HCT116 (cell line): ENCODE results near the gene PHKB. TPM values are rescaled to one million over a fixed set of nuclear protein-coding genes. Genes with fewer than 3 reads are reported as not detected.

Experiments
- ATAC-seq: fragments of 200-7000 bp; cut with Tn5 transposase; 2 replicates; pipeline ENCODE4 v1.9.1; 2020; ENCODE audit warnings: mild to moderate bottlenecking, moderate library complexity
- BruUV-seq: library from RNA; stranded (reverse); fragments of 400-500 nt; replicated peaks from 2 replicates; lab custom pipeline; 2021; lab: Mats Ljungman, UMichigan
- CTCF ChIA-PET: fragments of 300-600 bp; sonication (Branson Sonifier 250); formaldehyde crosslinking; loops from one replicate; lab custom pipeline; 2021; ENCODE audit warnings: antibody characterized with exemption; lab: Charles Lee
- POLR2A ChIA-PET: fragments of 300-600, 350-600 bp; sonication (Branson Sonifier 250); formaldehyde crosslinking; loops from one replicate; lab custom pipeline; 2021; ENCODE audit warnings: antibody characterized with exemption; lab: Charles Lee
- RAD21 ChIA-PET, 2 experiments: fragments of 300-600 bp; sonication (Branson Sonifier 250); formaldehyde crosslinking; loops; one replicate each; lab custom pipeline; 2023; ENCODE audit warnings: low total read pairs in 2 of 2; ENCODE audit not compliant: uncharacterized antibody in 2 of 2, unreplicated experiment in 2 of 2, low non-redundant PET in 1 of 2; lab: Charles Lee
- DNase-seq: peaks from one replicate; pipeline ENCODE4 v3.0.0-alpha.2; 2010; ENCODE audit warnings: low read depth, low spot score
- H2AFZ ChIP-seq: fragments of 200-600 bp; shearing (Covaris generic), sonication (generic); 2 replicates; pipeline ENCODE4 v1.6.1; 2017; ENCODE audit warnings: low read depth, mixed run types, mixed read lengths, antibody characterized with exemption, low read length; ENCODE audit not compliant: poor library complexity, severe bottlenecking
- H3K27ac ChIP-seq: 2 replicates; pipeline ENCODE4 v1.5.1; 2012; ENCODE audit warnings: low read depth, low read length
- H3K27me3 ChIP-seq: fragments of 200-600 bp; sonication (generic); 2 replicates; pipeline ENCODE4 v1.6.1; 2016; ENCODE audit warnings: mixed run types, low read length, mixed read lengths; ENCODE audit not compliant: insufficient read depth
- H3K36me3 ChIP-seq, 2 experiments: fragments of 200-500 bp in 1 of 2; fragments of 200-600 bp in 1 of 2; sonication (Bioruptor generic) in 1 of 2; sonication (generic) in 1 of 2; 2 replicates each; pipeline versions ENCODE4 v1.5.1 to v1.6.1; 2014 to 2016; ENCODE audit warnings: low read length in 2 of 2, inconsistent platforms in 1 of 2, mixed read lengths in 1 of 2, mixed run types in 1 of 2; ENCODE audit not compliant: insufficient read depth in 2 of 2, control insufficient read depth in 1 of 2
- H3K4me1 ChIP-seq, 2 experiments: fragments of 200-600 bp in 1 of 2; sonication (generic) in 1 of 2; 2 replicates each; pipeline versions ENCODE4 v1.5.1 to v1.6.1; 2012 to 2017; ENCODE audit warnings: low read length in 2 of 2, inconsistent platforms in 1 of 2, mild to moderate bottlenecking in 1 of 2, mixed read lengths in 1 of 2, mixed run types in 1 of 2, moderate library complexity in 1 of 2; ENCODE audit not compliant: insufficient read depth in 2 of 2, control insufficient read depth in 1 of 2
- H3K4me2 ChIP-seq: fragments of 200-600 bp; sonication (generic); 2 replicates; pipeline ENCODE4 v1.6.1; 2017; ENCODE audit warnings: mixed run types, low read length, mixed read lengths
- H3K4me3 ChIP-seq, 2 experiments: fragments of 200-600 bp in 1 of 2; sonication (generic) in 1 of 2; replicated peaks in 1 of 2; 2 replicates each; pipeline ENCODE4 v1.5.1; 2011 to 2016; ENCODE audit warnings: low read length in 2 of 2, control low read depth in 1 of 2, low read depth in 1 of 2, mild to moderate bottlenecking in 1 of 2, mixed read lengths in 1 of 2, mixed run types in 1 of 2
- H3K79me2 ChIP-seq: fragments of 200-600 bp; sonication (generic); 2 replicates; pipeline ENCODE4 v1.6.1; 2017; ENCODE audit warnings: mild to moderate bottlenecking, mixed run types, low read length, moderate library complexity, mixed read lengths; ENCODE audit not compliant: insufficient read depth
- H3K9ac ChIP-seq: fragments of 200-600 bp; sonication (generic); 2 replicates; pipeline ENCODE4 v1.6.1; 2016; ENCODE audit warnings: low read length, mixed read lengths
- H3K9me2 ChIP-seq: fragments of 200-600 bp; sonication (generic), shearing (Covaris generic); 2 replicates; pipeline ENCODE4 v1.6.1; 2017; ENCODE audit warnings: mixed run types, mild to moderate bottlenecking, moderate library complexity; ENCODE audit not compliant: insufficient read depth
- H3K9me3 ChIP-seq, 2 experiments: fragments of 200-500 bp in 1 of 2; fragments of 200-600 bp in 1 of 2; sonication (Bioruptor generic) in 1 of 2; sonication (generic) in 1 of 2; 2 replicates each; pipeline ENCODE4 v1.6.1; 2014 to 2017; ENCODE audit warnings: low read length in 2 of 2, mixed read lengths in 2 of 2, inconsistent platforms in 1 of 2, low read depth in 1 of 2, mild to moderate bottlenecking in 1 of 2, mixed run types in 1 of 2, moderate library complexity in 1 of 2; ENCODE audit not compliant: control insufficient read depth in 1 of 2, insufficient read depth in 1 of 2
- H4K20me1 ChIP-seq: fragments of 200-600 bp; sonication (generic), shearing (Covaris generic); 2 replicates; pipeline ENCODE4 v1.6.1; 2017; ENCODE audit warnings: mixed run types, mild to moderate bottlenecking, moderate library complexity; ENCODE audit not compliant: insufficient read depth
- ATF3 ChIP-seq: IDR thresholded peaks from 2 replicates; pipeline ENCODE4 v1.6.1; 2012
- CBX3 ChIP-seq: IDR thresholded peaks from 2 replicates; pipeline ENCODE4 v1.6.1; 2012; ENCODE audit warnings: low read depth
- CEBPB ChIP-seq: IDR thresholded peaks from 2 replicates; pipeline ENCODE4 v1.6.1; 2012; ENCODE audit warnings: low read depth
- EGR1 ChIP-seq: IDR thresholded peaks from 2 replicates; pipeline ENCODE4 v1.6.1; 2012; ENCODE audit warnings: low read depth
- ELF1 ChIP-seq: IDR thresholded peaks from 2 replicates; pipeline ENCODE4 v1.6.1; 2012; ENCODE audit warnings: low read depth, borderline replicate concordance
- EZH2 ChIP-seq: fragments of 200-600 bp; sonication (generic); IDR thresholded peaks from 2 replicates; pipeline ENCODE4 v1.6.1; 2017; ENCODE audit warnings: antibody characterized with exemption, mixed run types
- EZH2phosphoT487 ChIP-seq: fragments of 200-600 bp; IDR thresholded peaks from 2 replicates; pipeline ENCODE4 v1.6.1; 2018; ENCODE audit warnings: antibody characterized with exemption, borderline replicate concordance
- FOSL1 ChIP-seq: IDR thresholded peaks from 2 replicates; pipeline ENCODE4 v1.6.1; 2012; ENCODE audit warnings: low read depth
- JUND ChIP-seq: IDR thresholded peaks from 2 replicates; pipeline ENCODE4 v1.6.1; 2012
- POLR2A ChIP-seq: IDR thresholded peaks from 2 replicates; pipeline ENCODE4 v1.7.0; 2011; ENCODE audit warnings: borderline replicate concordance; ENCODE audit not compliant: insufficient read depth, insufficient read length; ENCODE audit errors: extremely low read depth
- POLR2AphosphoS5 ChIP-seq: IDR thresholded peaks from 2 replicates; pipeline ENCODE4 v1.6.1; 2011; ENCODE audit warnings: mild to moderate bottlenecking, low read depth, low read length, moderate library complexity
- RAD21 ChIP-seq: IDR thresholded peaks from 2 replicates; pipeline ENCODE4 v1.6.1; 2012; ENCODE audit warnings: low read depth, mild to moderate bottlenecking
- SP1 ChIP-seq: IDR thresholded peaks from 2 replicates; pipeline ENCODE4 v1.6.1; 2012; ENCODE audit warnings: low read depth
- YY1 ChIP-seq: IDR thresholded peaks from 2 replicates; pipeline ENCODE4 v1.6.1; 2011; ENCODE audit warnings: low read length, low read depth, moderate library complexity, mild to moderate bottlenecking; ENCODE audit not compliant: insufficient replicate concordance; ENCODE audit errors: extremely low read depth
- ZBTB33 ChIP-seq: IDR thresholded peaks from 2 replicates; pipeline ENCODE4 v1.6.1; 2011; ENCODE audit warnings: mild to moderate bottlenecking, low read length, moderate library complexity; ENCODE audit not compliant: insufficient replicate concordance; ENCODE audit errors: extremely low read depth
- ZFX ChIP-seq: fragments of 450-650 bp; IDR thresholded peaks from 2 replicates; pipeline ENCODE4 v1.6.1; 2017
- intact Hi-C: fragments of 100-400 bp; cut with micrococcal nuclease; formaldehyde crosslinking; loops from 2 replicates; pipeline ENCODE4 v1.10.0; 2022
- total RNA-seq: library from RNA; stranded (reverse); gene quantifications from one replicate; pipeline ENCODE4 v1.2.1, GENCODE V29; 2021; ENCODE audit not compliant: unreplicated experiment
- TF ChIP-seq, protein P1 (sequence below), 3 experiments: fragments of 200-600 bp in 1 of 3; sonication (generic) in 1 of 3; IDR thresholded peaks in 2 of 3; conservative IDR thresholded peaks in 1 of 3; 2 replicates each; pipeline ENCODE4 v1.5.1; 2012 to 2017; ENCODE audit warnings: low read depth in 2 of 3, low read length in 2 of 3, antibody characterized with exemption in 1 of 3, borderline replicate concordance in 1 of 3, control low read depth in 1 of 3, mild to moderate bottlenecking in 1 of 3, mixed read lengths in 1 of 3, mixed run types in 1 of 3, moderate library complexity in 1 of 3; ENCODE audit not compliant: insufficient read depth in 1 of 3

The PHKB gene
- total RNA-seq, 1 experiment from 2014 or later, result 30.5 TPM

DNA sequence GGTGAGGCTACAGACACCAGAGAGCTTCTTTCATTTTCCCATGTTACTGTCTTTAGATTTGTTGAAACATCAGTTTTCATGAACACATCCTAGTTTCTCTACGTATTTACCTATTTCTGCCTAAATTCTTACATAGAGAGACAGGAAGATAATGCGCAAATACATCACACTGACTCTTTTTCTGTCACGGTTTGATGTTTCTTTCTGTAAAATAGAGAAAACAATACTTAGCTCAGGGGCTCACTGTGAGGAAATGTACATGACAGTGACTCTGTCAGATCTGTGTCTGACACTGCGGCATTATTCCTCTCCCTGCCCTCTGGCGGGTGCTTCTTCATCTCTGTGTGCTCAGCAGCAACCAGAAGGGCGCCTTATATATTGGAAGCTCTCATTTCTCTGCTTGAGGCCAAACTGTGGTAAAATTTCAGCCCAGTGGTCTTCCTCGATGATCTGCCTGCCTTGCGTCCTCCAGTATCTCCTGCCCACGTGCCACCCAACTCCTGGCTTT is 264.1 kb downstream of the PHKB start:
- Histone ChIP-seq H3K27ac (no peak overlapping the region), H3K9ac (no peak overlapping the region), H3K79me2 (no peaks in the 10 kb centered on the region), H3K9me2 (no peaks in the 10 kb centered on the region), H3K4me1 (no peaks in the 10 kb centered on the region), H2AFZ (no peak overlapping the region), H3K36me3 (no peaks in the 10 kb centered on the region), H4K20me1 (no peaks in the 10 kb centered on the region), H3K27me3 (0 out of 2 replicates have a peak, but pooled peaks cover 3% of the 10 kb centered on the region), H3K9me3 (no peaks in the 10 kb centered on the region), H3K4me2 (no peak overlapping the region), H3K4me3 (no peak overlapping the region)
- BruUV-seq, result no TSS peak
- POLR2A ChIA-PET, result no interaction called here
- TF ChIP-seq ZBTB33 (no peak), ATF3 (no peak), JUND (no peak), POLR2AphosphoS5 (no peak), RAD21 (no peak), POLR2A (no peak), EGR1 (no peak), EZH2 (no peak), SP1 (no peak), CBX3 (no peak), CEBPB (no peak), ELF1 (no peak), EZH2phosphoT487 (no peak), FOSL1 (no peak), ZFX (no peak), YY1 (no peak)
- TF ChIP-seq, protein P1, sequence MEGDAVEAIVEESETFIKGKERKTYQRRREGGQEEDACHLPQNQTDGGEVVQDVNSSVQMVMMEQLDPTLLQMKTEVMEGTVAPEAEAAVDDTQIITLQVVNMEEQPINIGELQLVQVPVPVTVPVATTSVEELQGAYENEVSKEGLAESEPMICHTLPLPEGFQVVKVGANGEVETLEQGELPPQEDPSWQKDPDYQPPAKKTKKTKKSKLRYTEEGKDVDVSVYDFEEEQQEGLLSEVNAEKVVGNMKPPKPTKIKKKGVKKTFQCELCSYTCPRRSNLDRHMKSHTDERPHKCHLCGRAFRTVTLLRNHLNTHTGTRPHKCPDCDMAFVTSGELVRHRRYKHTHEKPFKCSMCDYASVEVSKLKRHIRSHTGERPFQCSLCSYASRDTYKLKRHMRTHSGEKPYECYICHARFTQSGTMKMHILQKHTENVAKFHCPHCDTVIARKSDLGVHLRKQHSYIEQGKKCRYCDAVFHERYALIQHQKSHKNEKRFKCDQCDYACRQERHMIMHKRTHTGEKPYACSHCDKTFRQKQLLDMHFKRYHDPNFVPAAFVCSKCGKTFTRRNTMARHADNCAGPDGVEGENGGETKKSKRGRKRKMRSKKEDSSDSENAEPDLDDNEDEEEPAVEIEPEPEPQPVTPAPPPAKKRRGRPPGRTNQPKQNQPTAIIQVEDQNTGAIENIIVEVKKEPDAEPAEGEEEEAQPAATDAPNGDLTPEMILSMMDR (IDR thresholded peaks at IDR 0.05 in 2 of 3, conservative IDR thresholded peaks at IDR 0.05 in 1 of 3; ENCODE audit: borderline replicate concordance in 1 of 3, insufficient read depth in 1 of 3, low read depth in 2 of 3, low read length in 2 of 3), result no peak
- RAD21 ChIA-PET, result no interaction called here
- intact Hi-C loops, result no loop called here
- ATAC-seq (no peak), DNase-seq (no peak)
- CTCF ChIA-PET, result no interaction called here
